GM19468 (cell line): ENCODE results near the gene RFC2.
"Not testable (repeated sequence)": the region's sequence is repeated elsewhere in the genome, so short reads cannot be mapped to it uniquely, and the experiment has no call there.

Experiments used
- ATAC-seq: cut with Tn5 transposase; IDR thresholded peaks from one replicate; pipeline ENCODE4 v1.9.1; 2021; ENCODE audit warnings: mild to moderate bottlenecking, moderate library complexity, moderate number of reproducible peaks; ENCODE audit not compliant: unreplicated experiment; ENCODE audit errors: extremely low read depth

Gene RFC2

GRCh38 chr7:74253331-74253730 lies 868 bp downstream of the RFC2 start:
- no peak for ATAC-seq

GRCh38 chr7:74252893-74253292 lies 1.3 kb downstream of the RFC2 start:
- ATAC-seq, result no peak

GRCh38 chr7:74249058-74249457 lies 5.1 kb downstream of the RFC2 start:
- not testable (repeated sequence) for ATAC-seq

- no peak for ATAC-seq
Measured at GRCh38 chr7:74248156-74248555, 6.0 kb downstream of the RFC2 start.

- no peak for ATAC-seq
Measured at GRCh38 chr7:74246497-74246896, 7.7 kb downstream of the RFC2 start.

GRCh38 chr7:74242122-74242443 lies 12.1 kb downstream of the RFC2 start:
- ATAC-seq, result no peak

- ATAC-seq, result no peak
Measured at GRCh38 chr7:74240482-74240881, 13.7 kb downstream of the RFC2 start.

- no peak for ATAC-seq
Measured at GRCh38 chr7:74236284-74236683, 17.9 kb downstream of the RFC2 start.

GRCh38 chr7:74235518-74236268 lies 18.5 kb downstream of the RFC2 start:
- no peak for ATAC-seq

GRCh38 chr7:74233655-74234285 lies 20.4 kb downstream of the RFC2 start:
- no peak for ATAC-seq

- ATAC-seq, result peak; percentile 54
Measured at GRCh38 chr7:74231232-74231590, 23.0 kb downstream of the RFC2 start.

- no peak for ATAC-seq
Measured at GRCh38 chr7:74230446-74231231, 23.6 kb downstream of the RFC2 start.

GRCh38 chr7:74228951-74229900 lies 25.0 kb downstream of the RFC2 start:
- ATAC-seq, result no peak

GRCh38 chr7:74226633-74227032 lies 27.6 kb downstream of the RFC2 start:
- ATAC-seq, result no peak

- ATAC-seq, result no peak
Measured at GRCh38 chr7:74225400-74225799, 28.8 kb downstream of the RFC2 start.

- not testable (repeated sequence) for ATAC-seq
Measured at GRCh38 chr7:74224907-74225306, 29.3 kb downstream of the RFC2 start.

GRCh38 chr7:74224511-74224832 lies 29.7 kb downstream of the RFC2 start:
- ATAC-seq, result no peak

GRCh38 chr7:74223711-74224510 lies 30.3 kb downstream of the RFC2 start:
- no peak for ATAC-seq

GRCh38 chr7:74222851-74223710 lies 31.1 kb downstream of the RFC2 start:
- ATAC-seq, result no peak
